ENCODE results near the gene MBTPS1.

Gene MBTPS1

DNA sequence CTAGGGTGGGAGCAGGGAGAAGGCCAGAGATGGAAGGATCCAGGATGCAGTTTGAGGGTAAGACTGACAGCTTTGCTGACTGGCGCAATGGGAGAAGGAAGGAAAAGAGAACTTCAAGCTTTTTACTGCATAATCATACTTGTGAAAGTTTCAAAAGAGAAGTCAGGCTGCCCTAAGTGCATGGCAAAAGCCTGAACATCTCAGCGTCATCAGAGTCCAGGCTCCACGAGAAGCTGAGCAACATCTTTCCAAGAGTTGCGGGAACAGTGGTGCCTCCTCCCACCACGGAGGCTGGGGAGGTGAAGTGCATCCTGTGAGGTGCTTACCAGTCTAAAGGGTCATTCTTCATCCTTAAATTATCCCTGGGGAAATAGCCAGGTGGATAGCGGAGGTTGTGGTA lies 47.2 kb downstream of the MBTPS1 start:
- peak; percentile 18 for DNase-seq

DNA sequence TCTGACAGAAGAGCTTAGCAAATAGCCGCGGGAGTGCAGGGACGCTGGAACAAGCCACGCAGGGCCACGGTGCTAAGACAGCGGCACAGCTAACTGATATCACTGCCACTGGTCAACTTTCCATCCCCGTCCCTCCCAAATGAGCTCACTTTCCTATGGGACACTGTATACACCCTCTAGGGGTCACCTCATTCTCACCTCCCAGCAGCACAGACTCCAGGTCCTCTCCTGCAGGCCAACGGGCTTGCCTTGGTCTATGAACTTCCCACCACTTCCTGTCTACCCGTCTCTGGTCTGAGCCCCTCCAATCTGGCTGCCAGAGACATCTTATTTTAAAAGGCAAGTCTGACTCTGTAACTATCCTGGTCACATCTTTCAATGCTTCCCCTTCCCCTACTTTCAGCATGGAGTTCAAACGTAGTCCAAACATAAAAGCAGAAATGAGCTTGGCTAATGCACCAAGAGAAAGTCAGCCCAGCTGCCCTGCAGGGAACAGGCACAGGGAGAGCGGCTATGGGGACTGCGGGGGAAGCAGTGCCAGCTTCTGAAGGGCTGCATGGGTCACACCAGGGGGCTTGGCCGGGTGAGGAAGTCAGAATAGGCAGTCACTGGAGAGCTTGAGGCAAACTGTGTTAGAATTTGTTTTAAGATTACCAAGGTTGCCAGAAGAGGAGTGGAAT lies 47.8 kb downstream of the MBTPS1 start:
- DNase-seq = no peak

GRCh38 chr16:84068041-84068440 lies 48.7 kb downstream of the MBTPS1 start:
- no peak for DNase-seq

- no peak for DNase-seq
Measured at GRCh38 chr16:84067640-84068039, 49.1 kb downstream of the MBTPS1 start.

DNA sequence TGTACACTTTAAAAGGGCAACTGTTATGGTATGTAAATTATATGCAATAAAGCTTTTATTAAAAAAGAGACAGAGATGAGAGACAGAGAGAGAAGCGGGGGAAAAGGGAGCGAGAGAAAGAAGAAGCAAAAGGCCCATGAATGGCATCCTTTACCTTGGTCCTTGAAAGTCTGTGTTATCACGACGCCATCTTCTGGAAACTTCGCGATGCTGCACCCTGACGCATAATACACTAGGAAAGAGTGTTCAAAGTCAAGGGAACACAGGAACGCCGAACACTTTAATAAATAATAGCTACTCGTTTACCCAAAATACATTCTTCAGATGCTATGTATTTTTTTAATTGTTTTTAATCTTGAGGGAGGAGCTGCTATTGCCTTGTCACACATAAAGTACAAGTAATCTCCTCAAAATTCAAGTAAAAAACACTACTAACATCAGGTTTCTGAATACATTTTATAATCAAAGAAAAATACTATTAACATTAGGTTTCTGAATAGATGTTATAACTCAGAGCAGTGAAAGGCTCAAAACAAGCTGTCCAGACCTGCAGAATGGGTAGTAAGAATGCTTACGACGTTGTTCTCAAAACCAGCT lies 51.1 kb downstream of the MBTPS1 start:
- no peak for DNase-seq

GRCh38 chr16:84063980-84064379 lies 52.8 kb downstream of the MBTPS1 start:
- DNase-seq = no peak

- DNase-seq = peak; percentile 31
Measured at GRCh38 chr16:84062734-84063640, 53.8 kb downstream of the MBTPS1 start.

- no peak for DNase-seq
Measured at GRCh38 chr16:84061236-84061819, 55.4 kb downstream of the MBTPS1 start.

- DNase-seq = no peak
Measured at GRCh38 chr16:84059946-84060901, 56.5 kb downstream of the MBTPS1 start.

DNA sequence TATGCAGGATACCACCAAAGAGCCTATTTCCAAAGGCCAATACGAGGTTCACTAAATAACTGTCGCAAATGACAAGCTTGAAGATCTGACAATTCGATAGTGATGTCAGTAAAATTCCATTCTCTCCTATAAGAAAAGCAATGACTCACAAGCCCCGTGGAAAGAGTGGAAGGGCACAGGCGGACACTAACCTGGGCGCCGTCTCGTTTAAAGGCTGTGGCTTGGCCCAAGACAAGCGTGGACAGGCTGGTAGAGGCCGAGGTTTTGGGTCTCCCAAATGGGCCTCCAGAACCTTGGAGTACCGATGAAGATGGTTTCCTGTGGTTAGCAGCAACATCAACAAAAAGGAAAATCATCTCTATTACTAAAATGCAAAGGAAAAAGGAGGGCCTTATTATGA lies 57.6 kb downstream of the MBTPS1 start:
- DNase-seq = no peak

DNA sequence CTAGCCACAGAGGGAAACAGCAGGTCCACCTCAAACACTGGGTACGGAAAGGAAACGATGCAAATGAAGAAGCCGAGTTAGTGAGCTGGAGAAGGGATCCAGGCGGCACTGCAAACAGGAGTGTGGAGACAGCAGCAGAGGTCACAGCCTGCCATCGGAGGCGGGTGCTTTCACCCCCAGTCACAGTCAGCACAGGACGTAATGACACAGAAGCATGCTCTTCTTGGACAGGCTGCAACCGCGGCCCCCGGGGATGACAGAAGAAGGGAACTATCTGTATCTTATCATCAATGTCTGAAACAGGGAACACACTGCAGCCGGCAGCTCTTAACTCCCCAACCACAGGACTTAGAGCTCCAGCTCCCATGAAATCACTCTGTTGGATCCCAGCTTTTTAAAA lies 58.1 kb downstream of the MBTPS1 start:
- DNase-seq = no peak

DNA sequence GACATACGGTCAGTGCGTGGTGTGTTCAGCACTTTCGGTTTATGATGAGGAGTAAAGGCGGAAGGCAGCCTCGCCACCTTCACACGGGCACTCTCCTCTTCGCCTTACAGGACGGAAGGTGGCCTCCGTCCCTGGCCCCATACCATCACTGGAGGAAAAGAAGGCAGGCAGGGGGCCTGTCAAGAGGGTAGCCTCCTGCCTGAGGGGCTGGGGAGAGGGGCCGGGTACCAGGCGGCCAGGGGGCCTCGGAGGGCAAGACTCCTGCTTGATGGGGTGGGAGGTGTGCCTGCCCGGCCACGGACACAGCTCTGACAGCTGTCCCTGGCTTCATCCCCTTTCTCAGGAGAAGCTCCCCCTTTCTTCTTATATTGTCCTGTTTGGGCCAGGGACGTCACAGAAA lies 58.5 kb downstream of the MBTPS1 start:
- no peak for DNase-seq

GRCh38 chr16:84056933-84057332 lies 59.8 kb downstream of the MBTPS1 start:
- no peak for DNase-seq

DNA sequence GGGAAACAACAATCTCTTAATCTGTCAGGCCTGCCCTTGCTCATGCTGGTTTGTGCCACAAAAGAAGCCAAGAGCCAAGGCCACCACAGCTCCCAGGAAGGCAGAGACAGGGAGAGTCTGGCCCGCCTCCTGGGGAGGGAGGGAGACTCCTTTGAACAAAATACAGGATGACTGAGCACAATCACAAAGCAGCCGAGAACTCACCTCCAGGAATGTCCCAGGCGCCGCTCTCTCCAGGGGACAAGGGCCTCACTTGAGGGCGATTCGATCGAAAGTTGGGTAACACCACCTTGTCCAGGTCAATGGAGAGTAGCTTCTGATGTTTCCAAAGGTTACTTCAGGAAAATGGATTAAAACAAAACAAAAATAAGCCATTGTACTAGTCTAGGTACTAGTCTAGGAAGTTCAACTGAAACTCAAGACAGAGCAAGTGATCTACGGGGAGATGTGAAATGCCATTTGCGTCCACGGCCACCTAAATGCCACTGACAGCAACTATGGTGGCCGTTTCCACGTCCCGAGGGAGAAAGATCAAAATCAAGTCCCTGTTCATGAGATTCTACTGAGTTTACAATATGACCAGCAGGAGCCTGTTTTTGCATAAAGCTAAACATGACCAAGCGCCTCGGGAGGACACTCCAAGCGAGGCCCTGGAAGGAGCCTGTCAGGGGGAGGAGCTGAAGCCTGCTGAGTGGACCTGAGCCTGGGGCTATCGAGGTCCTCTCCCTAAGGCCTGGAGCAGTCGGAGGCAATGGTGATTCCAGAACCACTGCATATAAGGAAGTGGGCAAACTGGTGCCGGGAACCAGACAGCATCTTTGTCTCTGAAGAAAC lies 60.7 kb downstream of the MBTPS1 start:
- no peak for DNase-seq

- DNase-seq = no peak
Measured at GRCh38 chr16:84055366-84055765, 61.4 kb downstream of the MBTPS1 start.

- no peak for DNase-seq
Measured at GRCh38 chr16:84054916-84055315, 61.8 kb downstream of the MBTPS1 start.

- DNase-seq = no peak
Measured at GRCh38 chr16:84054271-84054670, 62.5 kb downstream of the MBTPS1 start.

GRCh38 chr16:84053237-84053636 lies 63.5 kb downstream of the MBTPS1 start:
- no peak for DNase-seq

DNA sequence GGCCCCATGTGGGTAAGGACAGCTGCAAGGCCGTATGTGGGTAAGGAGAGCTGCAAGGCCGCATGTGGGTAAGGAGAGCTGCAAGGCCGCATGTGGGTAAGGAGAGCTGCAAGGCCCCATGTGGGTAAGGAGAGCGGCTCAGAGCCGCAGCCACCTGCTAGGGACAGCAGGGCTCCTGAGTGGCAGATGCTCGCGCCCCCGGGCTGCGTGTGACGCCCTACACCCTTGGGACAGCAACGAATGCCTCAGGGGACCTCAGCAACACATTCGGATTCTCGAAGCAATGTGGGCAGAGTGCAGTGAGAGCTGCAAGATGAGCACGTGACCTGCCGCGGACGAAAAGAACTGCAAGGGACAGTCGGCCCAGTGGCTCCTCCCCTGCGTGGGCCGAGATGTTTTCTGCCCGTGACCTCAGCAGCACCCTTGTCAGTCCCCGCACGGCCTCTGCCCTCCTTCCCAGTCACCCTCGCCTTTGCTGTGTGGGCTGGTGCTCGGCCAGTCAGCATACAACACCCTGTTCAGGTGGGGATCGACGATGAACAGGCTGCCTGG lies 64.6 kb downstream of the MBTPS1 start:
- no peak for DNase-seq

- no peak for DNase-seq
Measured at GRCh38 chr16:84050316-84050715, 66.4 kb downstream of the MBTPS1 start.

All from CD4-positive, alpha-beta T cell treated with Interferon gamma for 1 hour (primary cell).